Measurements from ENCODE around the gene ASMTL. TPM values are rescaled to one million over a fixed set of nuclear protein-coding genes. Genes with fewer than 3 reads are reported as not detected.

Gene ASMTL
- total RNA-seq, 4 donors from 2014 or later: 3.4 to 20.3 (median 18.4) TPM

GRCh38 chrX:1387141-1387776 lies 65.5 kb downstream of the ASMTL start:
- TF ChIP-seq EP300 (IDR thresholded peaks at IDR 0.05; ENCODE audit: low read depth) (no peak), POLR2AphosphoS5 (IDR thresholded peaks at IDR 0.05) (peak in 1 of 3 donors; percentile 27), CTCF (IDR thresholded peaks at IDR 0.05) (no peak)
- Histone ChIP-seq H3K27me3 (no peaks in the 10 kb centered on the region), H3K27ac (no peak overlapping the region), H3K4me1 (peaks cover 10 to 34% (median 28%) of the 10 kb centered on the region in 4 donors), H3K4me3 (no peak overlapping the region), H3K9me3 (no peaks in the 10 kb centered on the region), H3K36me3 (peaks cover 1 to 55% (median 32%) of the 10 kb centered on the region in 4 donors)
- intact Hi-C loops (cut with DNase I; ENCODE audit: low total_unique reads) (no loop called here), in situ Hi-C loops (cut with MboI; ENCODE audit: low pct_ligation_motif_present in 1 of 4, low pct_unique_long_range_greater_than_20kb in 1 of 4, low sequenced_read_pairs in 3 of 4) (loop anchor here in 1 of 4 donors (25.0 kb wide), 1 partner anchor 200 kb away; the partner anchor contains the start of gene AKAP17A)
- WGBS, 2 donors (ENCODE audit: low coverage in 1 of 2): 97% methylated on average over 35 of the region's 43 CpGs; no CpG with 5 or more reads in 1 of the 2 donors
- no peak for DNase-seq

GRCh38 chrX:1386338-1387127 lies 66.2 kb downstream of the ASMTL start:
- no peak for DNase-seq
- H3K4me3 ChIP-seq: no peak overlapping the region
- no peak overlapping the region for H3K27ac ChIP-seq
- 93% methylated on average over 41 of the region's 41 CpGs; no CpG with 5 or more reads in 1 of the 2 donors for WGBS, 2 donors (ENCODE audit: low coverage in 1 of 2)
- in situ Hi-C loops (cut with MboI; ENCODE audit: low pct_ligation_motif_present in 1 of 4, low pct_unique_long_range_greater_than_20kb in 1 of 4, low sequenced_read_pairs in 3 of 4): loop anchor here in 1 of 4 donors (25.0 kb wide), 1 partner anchor 201 kb away; the partner anchor contains the start of gene AKAP17A
- H3K27me3 ChIP-seq: no peaks in the 10 kb centered on the region
- H3K9me3 ChIP-seq: no peaks in the 10 kb centered on the region
- intact Hi-C loops (cut with DNase I; ENCODE audit: low total_unique reads): no loop called here
- no peak for TF ChIP-seq EP300 (IDR thresholded peaks at IDR 0.05; ENCODE audit: low read depth)
- no peak for TF ChIP-seq POLR2A (IDR thresholded peaks at IDR 0.05)
- no peak for TF ChIP-seq CTCF (IDR thresholded peaks at IDR 0.05)
- TF ChIP-seq POLR2AphosphoS5 (IDR thresholded peaks at IDR 0.05): no peak
- H3K36me3 ChIP-seq: peaks cover 1 to 55% (median 32%) of the 10 kb centered on the region in 4 donors
- peaks cover 10 to 40% (median 28%) of the 10 kb centered on the region in 4 donors for H3K4me1 ChIP-seq

DNA sequence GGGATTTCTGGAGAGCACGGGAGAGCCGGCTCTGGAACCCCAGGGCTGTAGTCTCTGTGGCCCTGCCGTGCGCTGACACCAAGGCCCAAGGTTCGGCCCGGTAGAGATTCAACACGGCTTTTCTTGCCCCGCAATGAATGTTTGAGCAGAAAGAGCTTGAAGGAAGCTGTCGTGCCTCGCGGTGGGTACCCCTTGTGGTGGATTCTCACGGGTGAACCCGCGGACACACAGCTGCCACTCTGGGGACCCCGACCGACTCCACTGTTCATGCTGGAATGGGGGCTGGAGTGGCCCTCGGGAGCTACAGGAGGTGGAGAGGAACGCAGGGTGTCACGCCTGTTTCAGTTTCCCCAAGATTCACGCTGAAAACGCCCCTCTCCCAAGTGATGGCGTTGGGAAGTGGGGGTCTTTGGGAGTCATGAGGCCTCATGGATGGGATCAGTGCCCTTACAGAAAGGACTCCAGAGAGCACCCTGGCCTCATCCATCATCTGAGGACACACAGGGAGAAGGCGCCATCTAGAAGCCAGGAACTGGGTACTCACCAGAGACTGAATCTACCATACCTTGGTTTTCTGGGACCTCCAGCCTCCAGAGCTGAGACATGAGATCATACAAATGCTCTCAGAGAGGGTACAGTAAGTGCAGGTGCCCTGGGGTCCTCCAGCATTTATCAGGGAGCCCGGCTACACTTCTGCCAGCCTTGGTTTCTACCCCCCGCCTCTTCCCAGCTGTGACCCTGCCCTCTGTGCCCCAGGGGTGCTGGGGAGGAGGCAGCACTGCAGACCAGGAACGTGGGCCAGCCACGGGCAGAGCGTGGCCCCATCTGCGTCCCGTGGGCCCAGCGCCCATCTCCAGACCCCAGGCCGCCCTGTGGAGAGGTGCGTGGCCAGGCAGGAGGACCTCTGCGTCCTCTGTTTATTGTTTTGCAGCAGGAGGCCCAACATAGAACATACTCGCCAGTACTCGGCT lies 67.2 kb downstream of the ASMTL start:
- Histone ChIP-seq H3K27ac (no peak overlapping the region), H3K27me3 (no peaks in the 10 kb centered on the region), H3K9me3 (no peaks in the 10 kb centered on the region), H3K4me1 (peaks cover 6 to 42% (median 25%) of the 10 kb centered on the region in 4 donors), H3K36me3 (peaks cover 1 to 55% (median 32%) of the 10 kb centered on the region in 4 donors), H3K4me3 (no peak overlapping the region)
- TF ChIP-seq POLR2AphosphoS5 (IDR thresholded peaks at IDR 0.05) (no peak), POLR2A (IDR thresholded peaks at IDR 0.05) (peak; percentile 4)
- DNase-seq: no peak
- WGBS, 2 donors (ENCODE audit: low coverage in 1 of 2): 95 to 96% methylated on average over 5 to 31 of the region's 36 CpGs
- intact Hi-C loops (cut with DNase I; ENCODE audit: low total_unique reads): no loop called here
- in situ Hi-C loops (cut with MboI; ENCODE audit: low pct_ligation_motif_present in 1 of 4, low pct_unique_long_range_greater_than_20kb in 1 of 4, low sequenced_read_pairs in 3 of 4): loop anchor here in 1 of 4 donors (25.0 kb wide), 1 partner anchor 202 kb away; the partner anchor contains the start of gene AKAP17A

DNA sequence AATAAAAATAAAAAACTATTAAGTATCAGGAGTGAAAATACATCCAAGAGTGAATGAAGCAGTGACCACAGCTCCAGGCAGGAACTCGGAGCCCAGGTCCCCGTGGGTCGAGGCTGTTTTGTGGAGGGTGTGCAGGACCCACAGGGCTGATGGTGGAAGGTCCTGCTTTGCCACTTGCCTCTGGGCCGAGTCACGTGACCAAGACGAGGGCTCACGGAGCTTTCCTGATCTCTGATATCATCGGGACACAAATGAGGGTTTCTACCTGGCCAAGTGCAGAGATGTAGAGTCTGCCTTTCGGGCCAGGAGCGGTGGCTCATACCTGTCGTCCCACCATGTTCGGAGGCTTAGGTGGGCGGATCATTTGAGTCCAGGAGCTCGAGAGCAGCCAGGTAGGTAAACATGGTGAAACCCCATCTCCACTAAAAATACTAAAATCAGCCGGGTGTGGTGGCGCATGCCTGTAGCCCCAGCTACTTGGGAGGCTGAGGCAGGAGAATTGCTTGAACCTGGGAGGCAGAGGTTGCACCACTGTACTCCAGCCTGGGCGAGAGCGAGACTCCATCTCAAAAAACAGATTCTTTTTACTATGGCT lies 68.0 kb downstream of the ASMTL start:
- Histone ChIP-seq H3K4me3 (no peak overlapping the region), H3K27ac (no peak overlapping the region), H3K36me3 (peaks cover 1 to 53% (median 29%) of the 10 kb centered on the region in 4 donors), H3K9me3 (no peaks in the 10 kb centered on the region), H3K27me3 (no peaks in the 10 kb centered on the region), H3K4me1 (peaks cover 0 to 34% (median 17%) of the 10 kb centered on the region in 4 donors)
- no peak for DNase-seq
- intact Hi-C loops (cut with DNase I; ENCODE audit: low total_unique reads) (no loop called here), in situ Hi-C loops (cut with MboI; ENCODE audit: low pct_ligation_motif_present in 1 of 4, low pct_unique_long_range_greater_than_20kb in 1 of 4, low sequenced_read_pairs in 3 of 4) (loop anchor here in 1 of 4 donors (25.0 kb wide), 1 partner anchor 203 kb away; the partner anchor contains the start of gene AKAP17A)
- TF ChIP-seq CTCF (IDR thresholded peaks at IDR 0.05) (no peak), POLR2A (IDR thresholded peaks at IDR 0.05) (peak; percentile 5), POLR2AphosphoS5 (IDR thresholded peaks at IDR 0.05) (peak in 2 of 3 donors; percentile 21 to 55)
- WGBS, 2 donors (ENCODE audit: low coverage in 1 of 2): 77 to 93% methylated on average over 7 to 18 of the region's 18 CpGs
